Esophagus squamous epithelium (tissue), 4 donors: ENCODE measurements around the gene PPM1A.

Experiments
- POLR2A ChIP-seq, 4 donors: fragments of 450-650 bp; IDR thresholded peaks; one replicate each; pipeline ENCODE4 v1.6.1; 2017; ENCODE audit warnings: antibody characterized with exemption in 4 of 4, mild to moderate bottlenecking in 4 of 4, moderate library complexity in 3 of 4
- TF ChIP-seq, protein P1 (sequence below), 6 experiments: fragments of 450-650 bp in 4 of 6; fragments of 200-600 bp in 2 of 6; sonication (generic) in 2 of 6; IDR thresholded peaks; one replicate each; pipeline ENCODE4 v1.5.1; 2016 to 2019; ENCODE audit warnings: antibody characterized with exemption in 6 of 6, mild to moderate bottlenecking in 4 of 6, moderate library complexity in 4 of 6

DNA sequence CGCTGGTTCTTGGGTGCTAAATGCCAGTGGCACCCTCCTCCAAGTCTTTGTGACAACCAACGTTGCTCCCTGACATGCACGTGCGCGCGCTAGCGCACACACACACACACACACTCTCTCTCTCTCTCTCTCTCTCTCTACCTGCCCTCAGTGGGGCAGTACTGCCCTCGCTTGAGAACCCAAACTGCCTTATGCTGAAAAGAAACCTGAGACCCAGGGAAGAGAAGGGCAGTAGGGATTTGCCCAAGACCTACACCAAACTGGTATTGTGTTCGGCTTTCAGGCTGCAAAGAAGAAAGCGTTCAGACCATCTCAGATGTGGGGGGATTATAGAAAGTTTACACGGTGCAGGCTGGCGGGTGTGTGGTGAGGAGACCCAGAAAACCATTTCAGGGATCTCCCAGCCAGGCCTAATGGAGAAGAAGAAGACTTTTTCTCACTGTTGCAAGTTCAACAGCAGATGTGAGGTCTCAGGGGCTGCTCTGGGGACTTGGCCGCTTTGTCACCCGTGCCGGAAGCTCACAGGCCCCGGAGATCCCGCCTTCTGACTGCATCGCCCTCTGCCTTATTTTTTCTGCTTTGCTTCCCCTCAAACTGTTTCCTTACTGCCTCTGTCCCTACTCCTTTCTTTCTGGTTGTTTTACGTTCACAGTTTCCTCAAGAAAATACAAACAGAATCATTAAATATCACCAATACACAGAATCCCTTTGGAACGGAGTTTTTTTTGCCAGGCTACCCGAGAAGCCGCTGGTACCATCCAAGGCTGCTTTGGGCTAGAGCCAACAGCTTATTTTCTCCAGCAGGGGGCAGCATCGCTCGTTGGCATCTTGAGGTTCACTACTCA is 82.4 kb downstream of the PPM1A start:
- TF ChIP-seq, protein P1, sequence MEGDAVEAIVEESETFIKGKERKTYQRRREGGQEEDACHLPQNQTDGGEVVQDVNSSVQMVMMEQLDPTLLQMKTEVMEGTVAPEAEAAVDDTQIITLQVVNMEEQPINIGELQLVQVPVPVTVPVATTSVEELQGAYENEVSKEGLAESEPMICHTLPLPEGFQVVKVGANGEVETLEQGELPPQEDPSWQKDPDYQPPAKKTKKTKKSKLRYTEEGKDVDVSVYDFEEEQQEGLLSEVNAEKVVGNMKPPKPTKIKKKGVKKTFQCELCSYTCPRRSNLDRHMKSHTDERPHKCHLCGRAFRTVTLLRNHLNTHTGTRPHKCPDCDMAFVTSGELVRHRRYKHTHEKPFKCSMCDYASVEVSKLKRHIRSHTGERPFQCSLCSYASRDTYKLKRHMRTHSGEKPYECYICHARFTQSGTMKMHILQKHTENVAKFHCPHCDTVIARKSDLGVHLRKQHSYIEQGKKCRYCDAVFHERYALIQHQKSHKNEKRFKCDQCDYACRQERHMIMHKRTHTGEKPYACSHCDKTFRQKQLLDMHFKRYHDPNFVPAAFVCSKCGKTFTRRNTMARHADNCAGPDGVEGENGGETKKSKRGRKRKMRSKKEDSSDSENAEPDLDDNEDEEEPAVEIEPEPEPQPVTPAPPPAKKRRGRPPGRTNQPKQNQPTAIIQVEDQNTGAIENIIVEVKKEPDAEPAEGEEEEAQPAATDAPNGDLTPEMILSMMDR (IDR thresholded peaks at IDR 0.05), result peak; percentile 51 to 70 (median 68)
- no peak for TF ChIP-seq POLR2A (IDR thresholded peaks at IDR 0.05)
